Fibroblast of villous mesenchyme (primary cell): Measurements from ENCODE around the gene BAIAP2L1. TPM values are rescaled to one million over a fixed set of nuclear protein-coding genes. Genes with fewer than 3 reads are reported as not detected.

Experiments
- DNase-seq: peaks from one replicate; pipeline ENCODE4 v3.0.0-alpha.2; 2010; ENCODE audit warnings: low read depth
- H3K4me3 ChIP-seq: 2 replicates; pipeline ENCODE4 v1.5.1; 2011; ENCODE audit warnings: low read depth, mild to moderate bottlenecking, low read length
- total RNA-seq: library from RNA; depleted of rRNA; stranded (reverse); fragments of >200 nt; gene quantifications from 2 replicates; pipeline ENCODE4 v1.2.3, GENCODE V29; 2012
- TF ChIP-seq, protein P1 (sequence below): IDR thresholded peaks from 2 replicates; pipeline ENCODE4 v1.5.1; 2012; ENCODE audit warnings: low read depth, mild to moderate bottlenecking, low read length; ENCODE audit not compliant: insufficient read depth

BAIAP2L1 gene
- total RNA-seq, 1 donor: 9.1 TPM

DNA sequence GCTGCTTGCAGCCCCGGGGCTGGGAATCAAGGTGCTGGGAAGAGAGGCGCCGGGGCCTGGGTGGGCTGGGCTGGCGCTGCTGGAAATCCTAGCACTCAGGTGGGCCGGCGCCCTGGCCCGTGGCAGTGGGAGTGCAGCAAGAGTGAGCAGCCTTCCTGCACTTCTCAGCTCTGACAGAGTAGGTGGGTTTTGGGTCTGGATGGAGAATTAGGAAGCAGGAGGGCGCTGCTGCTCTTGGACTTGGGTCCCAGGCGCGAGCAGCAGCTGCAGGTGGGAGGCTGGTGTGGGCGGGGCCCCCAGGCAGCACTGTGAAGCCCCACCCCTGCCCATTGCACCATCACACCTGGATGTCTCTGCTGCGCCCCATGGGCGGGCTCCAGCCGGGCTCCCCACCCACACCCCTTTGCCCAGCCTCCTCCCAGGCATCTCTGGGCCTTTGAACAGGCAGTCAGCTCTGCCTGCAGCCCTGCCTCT is 113.4 kb downstream of the BAIAP2L1 start:
- no peak for DNase-seq
- no peak overlapping the region for H3K4me3 ChIP-seq
- TF ChIP-seq, protein P1, sequence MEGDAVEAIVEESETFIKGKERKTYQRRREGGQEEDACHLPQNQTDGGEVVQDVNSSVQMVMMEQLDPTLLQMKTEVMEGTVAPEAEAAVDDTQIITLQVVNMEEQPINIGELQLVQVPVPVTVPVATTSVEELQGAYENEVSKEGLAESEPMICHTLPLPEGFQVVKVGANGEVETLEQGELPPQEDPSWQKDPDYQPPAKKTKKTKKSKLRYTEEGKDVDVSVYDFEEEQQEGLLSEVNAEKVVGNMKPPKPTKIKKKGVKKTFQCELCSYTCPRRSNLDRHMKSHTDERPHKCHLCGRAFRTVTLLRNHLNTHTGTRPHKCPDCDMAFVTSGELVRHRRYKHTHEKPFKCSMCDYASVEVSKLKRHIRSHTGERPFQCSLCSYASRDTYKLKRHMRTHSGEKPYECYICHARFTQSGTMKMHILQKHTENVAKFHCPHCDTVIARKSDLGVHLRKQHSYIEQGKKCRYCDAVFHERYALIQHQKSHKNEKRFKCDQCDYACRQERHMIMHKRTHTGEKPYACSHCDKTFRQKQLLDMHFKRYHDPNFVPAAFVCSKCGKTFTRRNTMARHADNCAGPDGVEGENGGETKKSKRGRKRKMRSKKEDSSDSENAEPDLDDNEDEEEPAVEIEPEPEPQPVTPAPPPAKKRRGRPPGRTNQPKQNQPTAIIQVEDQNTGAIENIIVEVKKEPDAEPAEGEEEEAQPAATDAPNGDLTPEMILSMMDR: no peak

DNA sequence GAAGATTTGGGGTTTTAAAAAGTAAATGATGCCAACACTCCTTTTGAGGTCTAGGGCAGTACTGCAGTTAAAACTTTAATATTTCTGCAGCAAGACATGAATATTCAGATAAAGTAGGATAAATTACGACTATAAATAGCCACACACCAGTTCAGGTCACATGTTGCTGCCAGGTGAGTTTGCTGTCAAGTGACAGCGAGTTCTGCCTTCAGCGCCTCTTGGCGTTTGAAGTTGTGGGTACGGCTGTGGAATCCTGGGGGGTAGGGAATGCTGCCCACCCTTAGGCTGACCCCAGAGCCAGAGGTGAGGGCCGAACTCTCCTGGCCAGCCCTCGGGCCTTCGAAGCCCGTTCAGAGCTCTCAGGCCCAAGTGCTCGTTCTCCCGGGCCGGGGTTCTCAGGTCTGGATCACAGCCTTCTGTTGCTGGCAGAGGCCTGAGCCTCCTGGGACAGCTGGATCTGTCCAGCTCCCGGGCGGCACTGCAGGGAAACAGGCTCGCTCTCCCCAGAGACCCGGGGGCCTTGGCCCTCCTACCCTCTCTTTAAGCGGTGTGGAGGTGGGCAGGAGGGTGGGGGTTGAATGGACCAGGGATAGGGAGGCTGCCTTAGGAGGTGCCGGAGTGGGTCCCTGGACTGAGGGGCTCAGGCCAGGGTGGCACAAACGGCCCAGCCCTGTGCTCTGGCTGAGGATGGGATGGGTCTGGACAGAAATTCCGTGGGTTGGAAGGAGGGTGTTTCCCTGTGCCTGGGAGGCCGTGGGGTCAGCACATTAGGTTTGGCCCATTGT is 114.0 kb downstream of the BAIAP2L1 start:
- H3K4me3 ChIP-seq: peak overlapping the region; percentile 95
- DNase-seq: no peak
- TF ChIP-seq, protein P1: no peak

DNA sequence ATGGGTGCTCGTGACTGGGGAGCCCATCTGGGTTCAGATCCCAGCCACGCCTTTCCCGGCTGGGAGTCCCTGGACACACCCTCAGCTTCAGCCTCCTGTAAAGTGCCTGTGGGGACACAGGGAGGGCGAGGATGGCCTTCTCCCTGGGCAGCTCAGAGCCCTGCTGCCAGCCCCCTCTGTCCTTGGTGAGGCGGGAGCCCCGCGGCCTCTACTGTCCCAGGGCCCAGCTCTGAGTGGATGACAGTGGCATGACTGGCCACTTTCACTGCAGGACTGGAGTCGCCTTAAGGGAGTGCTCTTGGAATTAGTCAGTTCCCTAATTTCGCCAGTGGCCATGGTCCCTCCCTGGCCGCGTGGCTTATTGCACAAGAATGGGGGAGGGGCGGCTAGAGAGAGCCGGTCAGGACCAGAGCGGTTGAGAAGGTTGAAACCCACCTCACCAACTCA is 114.8 kb downstream of the BAIAP2L1 start:
- H3K4me3 ChIP-seq: peak overlapping the region; percentile 95
- TF ChIP-seq, protein P1: no peak
- DNase-seq: peak; percentile 76

DNA sequence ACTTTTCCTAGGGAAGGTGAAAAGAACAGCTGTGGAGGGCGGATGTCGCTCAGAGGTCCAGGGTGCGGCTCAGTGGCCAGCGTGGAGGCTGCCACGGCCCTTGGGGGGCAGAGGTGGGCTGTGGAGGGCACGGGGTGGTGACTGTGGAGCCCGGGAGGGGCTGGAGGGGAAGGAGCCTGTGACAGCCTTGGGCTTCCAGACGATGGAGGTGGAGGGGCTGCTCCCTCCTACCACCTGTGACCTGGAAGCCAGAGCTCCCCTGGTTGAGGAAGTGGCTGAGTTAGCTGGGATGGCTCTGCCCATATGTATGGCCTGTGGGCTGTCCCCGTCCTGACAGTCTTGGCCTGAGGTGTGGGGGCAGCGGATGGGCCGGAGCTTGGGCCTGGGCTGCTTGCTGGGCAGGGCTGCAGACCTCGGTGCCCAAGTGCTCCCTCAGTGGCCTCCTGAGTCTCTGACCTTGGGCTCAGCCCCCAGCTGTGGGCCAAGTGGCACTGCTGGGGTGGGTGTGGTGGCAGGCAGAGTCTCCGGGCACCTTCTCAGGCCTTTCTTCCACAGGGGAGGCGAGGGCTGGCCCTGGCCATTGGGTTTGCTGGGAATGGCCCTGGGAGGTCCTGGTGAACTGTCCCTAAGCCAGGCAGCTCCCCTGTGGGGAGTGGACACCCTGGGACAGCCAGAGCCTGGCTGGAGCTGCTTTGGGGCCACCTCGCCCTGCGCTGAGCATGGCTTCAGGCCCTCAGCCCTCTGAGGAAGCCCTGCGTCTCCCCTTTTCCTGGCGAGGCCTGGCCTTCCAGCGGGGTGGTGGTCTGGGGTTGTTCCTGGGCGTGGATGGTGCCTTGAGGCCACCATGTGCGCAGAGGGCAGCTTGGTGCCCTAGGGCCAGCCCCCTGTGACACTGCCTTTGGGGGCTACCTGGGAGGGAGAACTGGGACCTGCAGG is 115.5 kb downstream of the BAIAP2L1 start:
- peak overlapping the region; percentile 95 for H3K4me3 ChIP-seq
- no peak for DNase-seq

DNA sequence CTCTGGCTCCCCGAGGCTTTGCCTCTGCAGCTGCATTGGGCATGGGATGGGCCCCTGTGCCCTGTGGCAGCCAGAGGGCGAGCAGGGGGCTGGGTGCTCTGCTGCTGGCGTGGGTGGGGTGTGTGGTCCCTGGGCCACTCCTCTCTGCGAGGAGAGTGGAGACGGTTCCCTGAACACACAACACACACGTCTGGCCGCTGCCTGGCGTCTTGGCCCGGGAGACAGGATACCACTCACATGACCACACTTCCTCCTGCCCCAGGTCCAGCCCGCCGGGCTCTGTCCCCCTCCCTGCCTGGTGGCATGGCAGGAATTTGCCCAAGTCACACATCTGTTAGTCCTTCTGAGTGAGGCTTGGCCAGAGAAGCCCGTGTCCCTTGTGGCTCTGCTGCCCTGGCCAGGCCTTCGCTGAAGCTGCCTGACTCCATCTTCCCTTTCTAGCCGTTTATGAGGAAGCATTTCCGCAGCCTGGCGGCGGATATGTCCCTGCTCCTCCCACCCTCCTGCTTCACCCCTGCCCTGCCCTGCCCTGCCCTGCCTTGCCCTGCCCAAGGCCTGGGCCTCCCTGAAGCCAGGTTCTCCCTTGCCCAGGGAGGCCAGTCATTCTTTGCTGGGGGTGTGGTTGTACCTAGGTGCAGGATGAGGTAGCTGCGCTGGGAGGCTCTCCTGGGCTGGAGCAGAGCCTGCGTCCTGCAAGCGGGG is 116.4 kb downstream of the BAIAP2L1 start:
- TF ChIP-seq, protein P1: no peak
- DNase-seq: peak; percentile 74
- H3K4me3 ChIP-seq: peak overlapping the region; percentile 95

More for the DNA sequence above, 115.5 kb downstream of the BAIAP2L1 start:
- TF ChIP-seq, protein P1: no peak

DNA sequence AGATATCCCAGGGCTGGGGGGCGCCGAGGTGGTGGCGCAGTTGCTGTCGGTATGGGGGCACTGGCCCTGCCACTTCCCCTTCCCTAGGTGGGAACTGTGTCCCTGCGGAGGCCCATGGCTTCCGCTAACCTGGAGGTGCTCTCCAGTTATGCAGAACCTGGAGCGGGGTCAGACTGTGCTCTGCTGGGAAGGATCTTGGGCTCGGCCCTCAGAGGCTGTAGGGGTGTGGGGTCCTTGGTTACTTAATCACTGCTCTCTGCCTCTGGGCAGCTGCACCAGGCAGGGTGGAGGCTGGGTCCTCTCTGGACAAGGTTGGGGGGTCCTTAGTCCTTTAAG is 117.0 kb downstream of the BAIAP2L1 start:
- H3K4me3 ChIP-seq: peak overlapping the region; percentile 95
- TF ChIP-seq, protein P1: no peak
- no peak for DNase-seq
